HEK293 (cell line): ENCODE measurements around the gene ITPKC.
A peak's percentile ranks its signal among the peaks of the same experiment; 100 is the strongest.

Experiments used
- CTCF ChIP-seq: fragments of 450-650 bp; formaldehyde crosslinking; IDR thresholded peaks from 2 replicates; pipeline ENCODE4 v1.5.1; 2016; ENCODE audit warnings: missing biosample characterization, missing genetic modification characterization
- HIC1 ChIP-seq: fragments of 450-650 bp; formaldehyde crosslinking; IDR thresholded peaks from 2 replicates; pipeline ENCODE4 v1.5.1; 2016; ENCODE audit warnings: missing biosample characterization, missing genetic modification characterization
- SP3 ChIP-seq: fragments of 450-650 bp; formaldehyde crosslinking; IDR thresholded peaks from 2 replicates; pipeline ENCODE4 v1.5.1; 2016; ENCODE audit warnings: missing biosample characterization, missing genetic modification characterization
- YY2 ChIP-seq: fragments of 450-650 bp; formaldehyde crosslinking; IDR thresholded peaks from 2 replicates; pipeline ENCODE4 v1.5.1; 2016; ENCODE audit warnings: missing biosample characterization, missing genetic modification characterization
- ZBTB26 ChIP-seq: fragments of 450-650 bp; formaldehyde crosslinking; optimal IDR thresholded peaks from 2 replicates; pipeline ENCODE3; 2016; ENCODE audit warnings: missing biosample characterization, mild to moderate bottlenecking, missing genetic modification characterization
- ZBTB44 ChIP-seq: fragments of 450-650 bp; IDR thresholded peaks from 2 replicates; pipeline ENCODE4 v1.5.1; 2018; ENCODE audit warnings: missing biosample characterization, mild to moderate bottlenecking, missing genetic modification characterization
- ZFHX2 ChIP-seq: fragments of 450-650 bp; formaldehyde crosslinking; conservative IDR thresholded peaks from 2 replicates; pipeline ENCODE4 v1.5.1; 2016; ENCODE audit warnings: missing biosample characterization, missing genetic modification characterization
- ZNF138 ChIP-seq: fragments of 450-650 bp; formaldehyde crosslinking; IDR thresholded peaks from 2 replicates; pipeline ENCODE4 v1.5.1; 2016; ENCODE audit warnings: missing biosample characterization, missing genetic modification characterization, borderline replicate concordance
- ZNF148 ChIP-seq: fragments of 450-650 bp; formaldehyde crosslinking; IDR thresholded peaks from 2 replicates; pipeline ENCODE4 v1.5.0; 2017; ENCODE audit warnings: missing biosample characterization, missing genetic modification characterization, borderline replicate concordance
- ZNF23 ChIP-seq: fragments of 450-650 bp; formaldehyde crosslinking; IDR thresholded peaks from 2 replicates; pipeline ENCODE4 v1.5.1; 2016; ENCODE audit warnings: missing biosample characterization, missing genetic modification characterization, borderline replicate concordance
- ZNF274 ChIP-seq, 2 experiments: fragments of 200-500 bp in 1 of 2; fragments of 450-650 bp in 1 of 2; sonication (Bioruptor generic) in 1 of 2; formaldehyde crosslinking in 1 of 2; IDR thresholded peaks; 2 replicates each; pipeline versions ENCODE4 v1.5.1 to v1.6.1; 2014 to 2016; ENCODE audit warnings: borderline replicate concordance in 1 of 2, inconsistent platforms in 1 of 2, low read length in 1 of 2, missing biosample characterization in 1 of 2, missing genetic modification characterization in 1 of 2
- ZNF302 ChIP-seq: fragments of 450-650 bp; formaldehyde crosslinking; IDR thresholded peaks from 2 replicates; pipeline ENCODE4 v1.5.1; 2016; ENCODE audit warnings: missing biosample characterization, missing genetic modification characterization, low read depth
- ZNF350 ChIP-seq: fragments of 450-650 bp; formaldehyde crosslinking; IDR thresholded peaks from 2 replicates; pipeline ENCODE4 v1.5.0; 2017; ENCODE audit warnings: missing biosample characterization, mild to moderate bottlenecking, missing genetic modification characterization
- ZNF426 ChIP-seq: fragments of 450-650 bp; formaldehyde crosslinking; IDR thresholded peaks from 2 replicates; pipeline ENCODE4 v1.5.1; 2017; ENCODE audit warnings: missing biosample characterization, missing genetic modification characterization, mild to moderate bottlenecking, inconsistent platforms, moderate library complexity
- ZNF449 ChIP-seq: fragments of 450-650 bp; formaldehyde crosslinking; IDR thresholded peaks from 2 replicates; pipeline ENCODE4 v1.5.1; 2017; ENCODE audit warnings: missing biosample characterization, mild to moderate bottlenecking, missing genetic modification characterization, moderate library complexity
- ZNF513 ChIP-seq: fragments of 450-650 bp; IDR thresholded peaks from 2 replicates; pipeline ENCODE4 v1.5.1; 2018; ENCODE audit warnings: missing biosample characterization, missing genetic modification characterization
- ZNF558 ChIP-seq: fragments of 450-650 bp; formaldehyde crosslinking; IDR thresholded peaks from 2 replicates; pipeline ENCODE4 v1.5.1; 2016; ENCODE audit warnings: missing biosample characterization, missing genetic modification characterization
- ZNF596 ChIP-seq: fragments of 450-650 bp; IDR thresholded peaks from 2 replicates; pipeline ENCODE4 v1.5.0; 2018; ENCODE audit warnings: missing biosample characterization, mild to moderate bottlenecking, missing genetic modification characterization, moderate library complexity
- ZNF626 ChIP-seq: fragments of 450-650 bp; sonication (Bioruptor Pico); formaldehyde crosslinking; IDR thresholded peaks from 2 replicates; pipeline ENCODE4 v1.5.1; 2018; ENCODE audit warnings: missing biosample characterization, missing genetic modification characterization, inconsistent platforms
- ZNF776 ChIP-seq: fragments of 450-650 bp; formaldehyde crosslinking; IDR thresholded peaks from 2 replicates; pipeline ENCODE4 v1.5.0; 2017; ENCODE audit warnings: missing biosample characterization, missing genetic modification characterization, borderline replicate concordance
- ZNF791 ChIP-seq: fragments of 450-650 bp; formaldehyde crosslinking; IDR thresholded peaks from 2 replicates; pipeline ENCODE4 v1.5.1; 2016; ENCODE audit warnings: missing biosample characterization, missing genetic modification characterization

ITPKC gene

GRCh38 chr19:40716482-40717324, at the start of gene ITPKC, which contains the start of gene COQ8B (continued):
- no peak for TF ChIP-seq ZNF302 (tag by site-specific recombination)
- peak; percentile 47 for TF ChIP-seq CTCF
- TF ChIP-seq ZNF558 (tag by site-specific recombination), result no peak
- 0 out of 2 replicates have a peak, but pooled peaks have one; percentile 65 for TF ChIP-seq ZNF148 (tag by site-specific recombination)
- peak; percentile 99 for TF ChIP-seq SP3 (tag by site-specific recombination)
- TF ChIP-seq ZNF426 (tag by site-specific recombination), result no peak
- TF ChIP-seq ZNF791, result no peak
- no peak for TF ChIP-seq ZNF138 (tag by site-specific recombination)
- TF ChIP-seq ZNF449 (tag by site-specific recombination), result no peak
- TF ChIP-seq ZNF274 (IDR thresholded peaks at IDR 0.05; ENCODE audit: low read length), result no peak
- TF ChIP-seq ZNF274 (tag by site-specific recombination; IDR thresholded peaks at IDR 0.05; ENCODE audit: borderline replicate concordance), result no peak
- TF ChIP-seq ZNF596 (tag by site-specific recombination), result no peak
- TF ChIP-seq ZNF350 (tag by site-specific recombination), result no peak
- no peak for TF ChIP-seq ZNF626
- no peak for TF ChIP-seq ZFHX2 (tag by site-specific recombination)
- TF ChIP-seq HIC1 (tag by site-specific recombination), result peak; percentile 78
- TF ChIP-seq YY2 (tag by site-specific recombination), result no peak
- TF ChIP-seq ZNF513 (tag by site-specific recombination), result 0 out of 2 replicates have a peak, but pooled peaks have one; percentile 11
- TF ChIP-seq ZNF776 (tag by site-specific recombination), result no peak
- no peak; the same call in 1 of the 2 replicates for TF ChIP-seq ZBTB44 (tag by site-specific recombination)
- TF ChIP-seq ZBTB26, result peak; percentile 88
- TF ChIP-seq ZNF23 (tag by site-specific recombination), result no peak
